Cardiac fibroblast (primary cell): ENCODE results near the gene TBX21.

Experiments used
- DNase-seq, 2 donors: peaks; one replicate each; pipeline versions ENCODE4 v3.0.0 to v3.0.0-alpha.2; 2010; ENCODE audit warnings: low read depth in 2 of 2
- H3K4me3 ChIP-seq, 2 donors: replicated peaks in 1 of 2; 1 replicate in 1 of 2; 2 replicates in 1 of 2; pipeline ENCODE4 v1.5.1; 2011; ENCODE audit warnings: low read depth in 2 of 2, low read length in 2 of 2, mild to moderate bottlenecking in 2 of 2, moderate library complexity in 1 of 2
- CTCF ChIP-seq: IDR thresholded peaks from one replicate; pipeline ENCODE4 v1.5.1; 2011; ENCODE audit warnings: low read depth, mild to moderate bottlenecking, low read length, inconsistent platforms

TBX21 gene

DNA sequence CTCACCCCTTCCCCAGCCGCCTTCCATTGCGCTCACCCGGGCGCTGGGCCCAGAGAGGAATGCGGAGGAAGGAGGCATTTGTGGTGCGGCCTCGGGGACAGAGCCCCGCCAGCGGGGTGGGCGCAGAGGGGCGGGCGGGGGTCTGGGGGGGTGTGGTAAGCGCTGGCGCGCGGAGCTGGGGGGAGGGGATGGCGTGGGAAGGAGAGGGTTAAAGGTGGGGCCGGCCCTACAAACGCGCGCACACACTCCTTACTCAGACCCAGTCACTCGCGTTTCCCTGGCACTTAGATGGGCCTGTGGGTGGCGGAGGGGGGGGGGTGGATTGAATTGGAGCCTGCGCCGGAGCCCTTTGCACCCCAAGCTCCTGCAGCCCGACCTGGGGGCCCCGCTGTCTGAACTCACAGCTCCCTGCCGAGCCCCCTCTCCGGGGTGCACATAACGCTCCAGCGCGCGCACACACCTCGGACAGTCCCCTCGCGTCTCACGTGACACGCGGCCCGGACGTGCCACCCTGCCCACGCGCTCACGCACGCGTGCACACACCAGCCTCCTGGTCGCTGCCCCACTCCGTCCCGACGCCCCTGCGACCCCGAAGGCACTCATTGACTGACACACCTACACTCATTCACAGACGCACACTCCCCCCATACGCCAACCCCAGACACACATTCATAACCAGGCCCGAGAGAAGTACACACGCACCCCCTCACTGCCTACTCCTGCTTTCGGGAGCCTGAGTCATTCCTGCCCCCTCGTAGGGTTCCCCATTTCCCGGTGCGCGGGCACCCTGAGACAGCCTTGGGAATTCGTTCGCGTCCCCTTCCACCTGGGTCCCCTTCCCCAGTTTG lies 38.2 kb upstream of the TBX21 start:
- peak overlapping the region; percentile 65 to 67 for H3K4me3 ChIP-seq
- peak; percentile 49 to 77 for DNase-seq
- TF ChIP-seq CTCF, result no peak

GRCh38 chr17:47695429-47696376 lies 37.3 kb upstream of the TBX21 start:
- DNase-seq, result peak in 1 of 2 donors; percentile 66
- H3K4me3 ChIP-seq, result peak overlapping the region; percentile 65 to 67
- TF ChIP-seq CTCF, result no peak

- no peak overlapping the region for H3K4me3 ChIP-seq
- no peak for TF ChIP-seq CTCF
- DNase-seq, result no peak
Measured at GRCh38 chr17:47696717-47697642, 36.1 kb upstream of the TBX21 start.

DNA sequence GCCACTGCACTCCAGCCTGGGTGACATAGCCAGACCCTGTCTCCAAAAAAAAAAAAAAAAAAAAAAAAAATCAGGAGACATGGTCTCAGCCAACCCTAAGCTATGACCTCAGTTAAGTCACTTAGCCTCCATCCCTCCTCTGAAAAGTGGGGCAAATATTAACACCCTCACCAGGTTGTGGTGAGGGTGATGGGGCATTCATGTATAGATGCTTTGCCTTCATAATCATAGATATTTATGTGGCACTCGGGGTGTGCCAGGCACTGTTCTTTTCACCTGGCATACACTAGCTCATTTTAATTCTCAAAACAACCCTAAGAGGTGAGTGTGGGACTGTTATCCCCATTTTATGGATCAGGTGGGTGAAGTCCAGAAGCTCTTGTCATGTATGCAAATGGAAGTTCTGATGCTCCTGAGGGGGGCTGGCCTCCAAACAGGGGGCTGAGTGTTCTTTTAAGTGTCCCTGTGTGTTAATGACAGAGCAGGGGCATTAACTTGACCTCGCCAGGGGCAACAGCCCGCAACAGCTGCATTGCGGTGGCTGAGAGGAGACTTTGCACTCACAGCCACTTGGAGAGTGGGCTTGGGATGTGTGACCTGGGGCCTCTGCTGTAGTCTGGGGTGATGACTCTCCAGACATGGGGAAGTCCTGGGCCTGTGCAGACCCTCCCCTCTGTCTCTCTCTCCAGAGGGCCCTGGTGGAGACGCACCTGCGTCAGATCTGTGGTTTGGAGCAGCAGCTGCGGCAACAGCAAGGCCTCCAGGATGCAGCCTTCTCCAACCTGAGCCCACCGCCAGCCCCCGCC lies 34.9 kb upstream of the TBX21 start:
- no peak for DNase-seq
- no peak overlapping the region for H3K4me3 ChIP-seq
- TF ChIP-seq CTCF, result no peak

- no peak overlapping the region for H3K4me3 ChIP-seq
Measured at GRCh38 chr17:47698749-47699535, 34.1 kb upstream of the TBX21 start.

More at GRCh38 chr17:47698749-47699535, 34.1 kb upstream of the TBX21 start:
- peak; percentile 59 to 63 for DNase-seq
- peak; percentile 89 for TF ChIP-seq CTCF
